T-helper 2 cell (primary cell): Measurements from ENCODE around the gene SNX24.
"Not testable (repeated sequence)": the region's sequence is repeated elsewhere in the genome, so short reads cannot be mapped to it uniquely, and the experiment has no call there.

Source experiments
- DNase-seq, 5 experiments: peaks; one replicate each; pipeline versions ENCODE4 v3.0.0 to v3.0.0-alpha.2; 2012 to 2022

Gene SNX24

DNA sequence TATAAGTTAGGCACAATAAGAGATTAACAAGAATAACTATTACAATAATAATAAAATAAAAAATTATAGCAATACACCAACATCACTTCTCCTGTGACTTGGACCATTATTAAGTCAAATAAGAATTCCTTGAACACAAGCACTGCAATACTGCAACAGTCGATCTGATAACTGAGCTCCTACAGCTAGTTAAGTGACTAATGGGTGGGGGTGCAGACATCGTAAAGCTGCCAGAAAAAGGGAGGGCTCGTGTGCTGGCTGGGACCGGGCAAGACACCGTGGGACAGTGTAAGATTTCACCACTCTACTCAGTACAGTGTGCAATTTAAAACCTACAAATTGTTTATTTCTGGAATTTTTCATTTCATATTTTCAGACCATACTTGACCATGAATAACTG, 78.8 kb downstream of the SNX24 start:
- DNase-seq: no peak

DNA sequence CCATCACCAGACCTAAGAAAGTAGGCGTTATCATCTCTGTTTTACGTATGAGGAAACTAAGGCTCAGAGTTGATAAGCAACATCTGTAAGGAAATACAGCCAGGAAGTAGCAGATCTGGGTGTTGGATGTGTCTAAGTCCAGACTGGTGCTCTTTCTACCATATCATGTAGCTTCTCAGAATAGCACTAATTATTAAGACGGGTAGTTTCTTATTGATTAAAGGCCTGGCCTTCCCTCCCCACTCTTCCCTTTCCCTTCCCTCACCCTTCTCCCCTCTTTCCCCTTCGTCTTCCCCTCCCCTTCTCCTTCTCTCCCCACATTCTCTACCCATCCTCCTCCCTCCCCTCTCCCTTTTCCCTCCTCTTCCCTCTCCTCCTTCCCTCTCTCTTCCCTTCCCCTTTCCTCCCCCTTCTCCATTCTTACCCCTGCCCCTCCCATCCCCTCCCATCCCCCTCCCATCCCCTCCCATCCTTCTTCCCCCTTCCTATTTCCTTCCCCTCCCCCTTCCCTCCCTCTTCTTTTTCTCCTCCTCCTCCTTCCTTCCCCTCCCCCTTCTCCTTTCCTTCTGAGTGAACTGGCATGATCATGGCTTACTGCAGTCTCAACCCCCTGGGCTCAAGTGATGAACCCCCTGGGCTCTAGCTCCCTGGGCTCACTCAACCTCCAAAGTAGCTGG, 79.4 kb downstream of the SNX24 start:
- DNase-seq: no peak

DNA sequence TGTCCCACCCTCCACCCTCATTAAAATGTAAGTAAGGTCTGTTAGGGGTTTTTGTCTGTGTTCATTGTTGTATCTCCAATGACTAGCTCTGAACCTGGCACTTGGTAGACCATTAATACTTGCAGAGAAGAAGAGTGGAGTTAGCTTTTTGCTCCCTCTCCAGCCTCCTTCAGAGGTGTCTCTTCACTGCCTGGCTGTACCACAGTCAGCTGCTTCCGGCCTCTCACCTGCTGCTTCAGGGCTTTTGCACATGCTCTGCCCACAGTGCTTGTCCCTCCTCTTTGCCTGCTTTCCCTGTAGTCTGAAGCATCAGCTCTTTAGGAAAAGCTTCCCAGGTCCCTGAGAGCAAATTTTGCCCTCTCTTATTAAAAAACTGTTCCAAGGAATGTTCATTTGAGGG, 83.6 kb downstream of the SNX24 start:
- no peak for DNase-seq

DNA sequence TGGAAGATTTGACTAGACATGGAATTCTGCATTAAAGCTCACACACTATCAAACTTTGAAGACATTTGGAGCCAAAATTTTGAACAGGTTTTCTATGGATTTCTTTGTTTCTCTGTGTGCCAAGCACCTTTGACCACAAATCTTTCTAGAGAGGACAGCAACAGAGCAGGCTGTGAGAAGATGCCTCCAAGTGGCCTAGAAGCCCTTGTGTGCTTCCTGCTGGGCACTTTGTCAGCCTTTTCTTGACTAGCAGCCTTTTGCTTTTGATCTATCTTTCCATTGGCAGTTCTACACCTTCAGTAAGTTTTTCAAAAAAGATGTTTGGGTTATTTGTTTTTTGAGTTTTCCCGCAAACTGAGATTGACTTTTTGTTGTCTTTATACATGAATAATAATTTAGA, 84.6 kb downstream of the SNX24 start:
- no peak for DNase-seq

DNA sequence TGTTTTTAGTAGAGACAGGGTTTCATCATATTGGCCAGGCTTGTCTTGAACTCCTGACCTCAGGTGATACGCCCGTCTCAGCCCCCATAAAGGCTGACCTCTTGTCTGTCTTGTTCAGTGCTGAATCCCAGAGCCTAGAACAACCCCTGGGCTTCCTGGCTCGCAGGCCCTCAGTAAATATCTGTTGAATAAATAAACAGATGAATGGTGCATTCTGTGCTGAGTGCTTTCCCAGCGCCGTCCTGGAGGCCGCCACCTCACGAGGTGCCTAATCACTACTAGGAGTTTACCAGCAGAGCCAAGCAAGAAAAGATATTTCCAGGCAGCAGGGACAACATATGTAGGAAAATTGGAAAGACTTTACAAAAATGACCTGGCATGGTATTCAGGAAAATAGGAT, 88.5 kb downstream of the SNX24 start:
- no peak for DNase-seq

DNA sequence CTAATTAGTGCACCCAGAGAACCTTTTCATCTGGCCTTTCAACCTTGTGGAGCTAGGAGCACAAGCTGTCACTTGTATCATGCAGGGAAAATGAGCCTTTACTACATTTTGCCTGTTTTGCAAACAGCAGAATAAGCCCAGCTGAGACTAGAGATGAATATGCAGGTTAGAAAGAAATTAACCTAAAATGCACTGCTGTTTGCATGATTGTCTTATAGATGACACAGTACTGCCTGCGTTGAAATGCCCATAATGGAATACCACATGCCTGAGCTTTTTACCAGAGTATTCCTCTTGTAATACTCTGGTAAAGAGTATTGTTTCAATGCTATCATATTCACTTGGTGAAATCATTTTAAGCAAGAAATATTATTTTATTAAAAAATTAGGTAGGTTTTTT, 90.7 kb downstream of the SNX24 start:
- no peak for DNase-seq

DNA sequence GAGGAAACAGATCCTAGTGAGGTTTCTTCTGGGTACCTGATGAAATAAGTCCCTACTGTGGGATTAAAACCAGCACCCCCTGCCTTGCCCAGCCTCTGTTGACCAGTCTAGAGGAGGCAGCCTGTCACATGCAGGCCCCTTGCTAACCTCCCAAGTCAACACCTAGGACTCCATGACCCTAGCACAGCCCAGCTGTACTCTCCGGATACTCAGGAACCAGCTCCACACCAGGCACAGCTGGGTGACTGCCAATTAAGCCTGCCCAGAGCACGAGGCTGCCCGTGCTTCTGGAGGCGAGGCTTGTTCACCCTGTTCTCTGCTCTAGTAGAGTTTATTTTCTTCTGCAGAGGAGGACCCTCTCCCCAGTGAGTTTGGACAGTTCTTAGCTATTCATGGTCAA, 92.5 kb downstream of the SNX24 start:
- DNase-seq: no peak

DNA sequence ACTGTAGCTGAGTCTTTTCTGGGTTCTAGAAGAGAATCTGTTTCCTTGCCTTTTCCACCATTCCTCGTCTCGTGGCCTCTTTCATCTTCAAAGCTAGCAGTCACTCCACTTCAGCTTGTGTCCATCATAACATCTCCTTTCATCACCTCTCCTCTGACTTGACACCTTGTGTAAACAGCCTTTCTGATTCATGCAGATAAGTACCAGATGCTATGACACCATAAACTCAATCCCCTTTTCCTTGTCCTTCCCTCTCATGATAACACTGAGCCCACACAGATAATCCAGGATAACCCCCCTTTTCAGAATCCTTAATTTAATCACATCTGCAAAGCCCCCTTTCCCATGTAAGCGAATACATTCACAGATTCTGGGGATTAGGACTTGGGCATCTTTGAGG, 95.5 kb downstream of the SNX24 start:
- DNase-seq: no peak

DNA sequence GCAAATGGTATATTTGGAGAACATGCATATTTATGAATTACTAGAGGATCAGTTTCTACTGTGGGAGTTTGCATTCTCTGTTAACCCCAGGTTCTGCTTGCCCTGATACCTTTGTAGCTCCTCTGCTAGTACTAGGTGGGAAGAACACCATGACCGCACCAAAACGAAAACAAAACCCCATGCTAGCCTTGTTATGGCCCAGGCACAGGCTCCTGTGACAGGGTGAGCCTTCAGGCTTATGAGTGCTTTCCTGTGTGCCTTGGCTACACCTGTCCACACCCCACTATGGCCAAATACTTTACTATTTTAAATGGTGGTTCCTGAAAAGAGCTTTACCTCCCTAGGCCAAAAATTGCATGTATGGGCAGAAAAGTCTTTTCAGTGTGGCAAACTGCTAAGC, 96.3 kb downstream of the SNX24 start:
- no peak for DNase-seq

DNA sequence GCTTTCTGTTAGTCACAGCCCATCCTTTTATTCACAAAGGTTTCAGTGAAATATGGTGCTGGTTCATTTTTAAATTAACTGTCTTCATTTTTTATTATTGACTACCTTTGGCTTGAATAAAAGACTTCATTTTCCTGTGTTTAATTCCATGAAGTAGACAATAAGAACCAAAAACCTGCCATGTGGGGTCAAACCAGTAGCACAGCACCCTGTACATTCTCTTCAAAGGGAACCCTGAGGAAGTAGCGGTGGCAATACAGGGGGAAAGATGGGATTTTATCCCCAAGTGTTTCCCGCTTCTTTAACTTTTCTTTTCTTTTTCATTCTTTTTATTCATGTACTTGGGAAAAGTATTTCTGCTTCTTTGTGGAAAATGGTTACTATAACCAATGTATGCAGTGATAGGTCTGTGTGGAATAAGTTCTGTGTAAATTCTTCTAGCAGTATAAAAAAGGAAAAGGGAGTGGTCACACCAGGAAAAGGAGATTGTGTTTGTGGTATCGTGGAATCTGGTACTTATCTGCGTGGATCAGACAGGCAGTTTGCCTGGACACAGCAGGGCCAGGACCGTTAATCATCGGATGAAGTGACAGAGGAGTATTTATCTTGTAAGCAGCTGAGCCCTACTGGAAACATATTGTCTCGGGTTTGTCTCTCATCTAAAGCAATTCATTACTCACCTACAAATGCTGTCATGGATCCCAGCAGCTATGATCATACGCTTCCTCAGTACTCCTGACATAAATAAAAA, 96.9 kb downstream of the SNX24 start:
- no peak for DNase-seq

DNA sequence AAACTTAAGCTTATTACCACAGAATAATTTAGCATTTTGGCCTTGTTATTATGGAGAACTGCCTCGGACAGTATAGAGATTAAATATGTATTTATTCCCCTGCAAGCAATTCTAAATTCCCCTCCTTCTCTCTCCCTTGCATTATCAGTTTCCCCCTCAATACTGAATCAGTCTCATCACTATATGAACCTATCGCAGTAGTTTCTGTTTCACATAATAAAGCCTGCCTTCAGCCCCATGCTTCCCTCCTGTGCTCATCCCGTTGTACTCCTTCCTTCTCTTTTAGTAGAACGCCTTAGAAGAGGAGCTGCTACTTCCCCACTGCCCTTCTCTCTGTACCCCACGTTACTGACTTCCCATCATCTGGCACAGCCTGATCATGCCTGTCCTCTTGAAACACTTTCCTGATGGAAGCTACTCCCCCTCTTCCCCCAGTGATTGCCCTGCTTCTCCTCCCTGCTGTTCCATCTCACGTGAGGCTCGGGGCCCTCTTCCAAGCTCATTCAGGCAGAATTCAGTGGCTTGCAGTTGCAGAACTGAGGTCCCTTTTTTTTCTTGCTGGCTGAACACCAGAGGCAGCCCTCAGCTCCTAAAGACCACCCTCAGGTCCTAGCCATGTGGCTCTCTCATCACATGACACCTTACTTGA, 97.8 kb downstream of the SNX24 start:
- DNase-seq: no peak

DNA sequence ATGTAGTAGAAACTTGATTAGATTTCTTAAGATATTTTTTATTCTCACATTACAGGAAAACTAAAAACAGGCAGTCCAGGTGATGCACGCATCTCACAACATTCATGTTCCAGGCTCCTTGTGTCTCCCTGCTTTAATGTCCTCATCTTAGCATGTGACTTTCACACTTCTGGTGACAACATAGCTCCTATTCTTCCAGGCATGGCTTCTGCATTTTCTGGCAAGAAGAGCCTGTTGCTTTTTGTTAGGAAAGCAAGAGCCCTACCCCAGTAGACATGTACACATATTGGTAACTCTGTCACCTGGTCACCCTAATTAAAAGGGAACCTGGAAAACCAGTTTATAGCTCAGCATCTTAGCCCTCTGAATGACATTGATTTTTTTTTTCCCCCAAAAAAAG, 98.6 kb downstream of the SNX24 start:
- no peak for DNase-seq

DNA sequence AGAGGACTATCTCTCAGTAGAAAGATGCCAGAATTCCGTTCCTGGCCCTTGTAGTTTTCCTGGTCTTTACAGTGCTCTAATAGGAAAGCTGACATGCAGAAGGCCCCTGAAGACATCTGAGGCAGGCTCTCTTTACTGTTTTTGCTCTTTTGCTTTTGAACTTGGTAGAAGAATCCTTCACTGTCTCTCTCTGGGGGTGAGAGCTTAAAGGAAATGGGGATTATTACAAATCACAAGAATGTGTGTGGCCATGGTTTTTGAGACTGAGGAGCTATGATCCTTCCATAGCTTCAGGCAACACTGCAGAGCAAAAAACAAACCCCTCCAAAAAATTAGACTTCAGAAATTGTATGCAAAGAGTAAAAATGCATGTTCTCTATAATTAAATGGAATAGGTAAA, 102.0 kb downstream of the SNX24 start:
- no peak for DNase-seq

DNA sequence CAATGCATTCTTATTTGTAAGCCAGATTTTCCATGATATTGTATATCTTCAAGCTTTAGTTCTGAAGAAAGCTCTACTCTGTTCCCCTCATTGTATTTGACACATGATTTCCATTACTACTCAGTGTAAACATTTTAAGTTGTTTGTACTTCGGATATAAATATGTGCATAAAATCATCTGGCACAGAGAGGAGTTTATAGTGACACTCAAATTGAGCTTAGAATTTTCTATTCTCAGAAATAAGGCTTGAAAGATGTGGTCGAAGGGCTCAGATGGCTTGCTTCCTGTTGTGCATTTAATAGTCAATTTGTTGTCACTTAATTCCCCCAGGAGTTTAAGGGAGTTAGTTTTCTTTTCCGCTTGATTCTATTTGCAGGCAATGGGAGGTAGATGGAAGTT, 102.4 kb downstream of the SNX24 start:
- DNase-seq: no peak

DNA sequence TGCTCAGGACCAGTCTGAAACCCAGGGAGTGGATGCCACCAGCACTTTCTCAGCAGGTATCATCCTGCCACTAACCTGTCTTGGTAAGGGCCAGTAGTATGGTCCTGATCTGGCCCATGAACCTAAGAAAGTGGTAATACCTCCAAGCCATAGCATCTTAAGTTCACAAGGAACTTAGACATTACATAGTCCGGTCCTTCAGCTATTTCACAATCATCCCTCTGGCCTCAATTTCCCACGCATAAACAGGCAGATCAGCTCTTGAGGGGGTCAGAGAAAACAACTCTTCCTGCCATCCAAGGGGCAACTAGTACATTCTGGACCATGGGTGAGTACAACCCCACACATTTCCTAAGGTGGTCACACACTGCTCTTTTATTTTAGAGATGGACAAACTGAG, 102.9 kb downstream of the SNX24 start:
- DNase-seq: no peak

DNA sequence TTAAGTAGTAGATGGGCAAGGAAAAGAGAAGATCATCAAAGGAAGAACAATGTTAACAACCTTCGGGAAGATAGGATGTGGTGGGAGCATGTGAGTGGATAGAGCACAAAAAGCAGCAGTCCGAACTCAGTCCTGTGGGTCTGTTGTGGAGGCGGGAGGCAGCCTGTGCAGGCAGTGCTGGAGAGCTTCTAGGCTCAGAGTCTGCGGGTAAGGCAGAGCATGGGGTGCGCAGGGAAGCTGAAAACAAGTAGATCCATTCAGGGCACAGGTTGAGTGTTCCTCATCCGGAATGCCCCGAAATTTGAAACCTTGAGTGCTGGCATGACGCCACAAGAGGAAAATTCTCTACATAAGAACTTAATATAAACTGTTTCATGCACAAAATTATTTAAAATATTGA, 106.2 kb downstream of the SNX24 start:
- no peak for DNase-seq

DNA sequence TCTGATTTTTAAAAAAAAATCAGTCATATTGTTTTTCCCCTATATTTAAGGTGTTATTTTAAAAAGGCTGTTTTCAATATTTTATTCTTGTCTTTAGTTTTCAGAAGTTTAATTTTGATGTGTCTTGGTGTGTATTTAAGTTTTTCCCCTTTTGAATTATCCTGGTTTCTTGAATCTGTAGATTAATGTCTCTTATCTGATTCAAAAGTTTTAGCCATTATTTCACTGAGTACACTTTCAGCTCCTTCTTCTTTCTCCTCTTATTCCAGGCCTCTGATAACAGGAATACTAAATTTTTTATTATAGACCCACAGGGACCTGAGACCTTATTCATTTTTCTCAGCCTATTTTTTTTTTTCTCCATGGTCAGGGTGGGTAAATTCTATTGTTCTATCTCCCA, 109.3 kb downstream of the SNX24 start:
- no peak for DNase-seq

DNA sequence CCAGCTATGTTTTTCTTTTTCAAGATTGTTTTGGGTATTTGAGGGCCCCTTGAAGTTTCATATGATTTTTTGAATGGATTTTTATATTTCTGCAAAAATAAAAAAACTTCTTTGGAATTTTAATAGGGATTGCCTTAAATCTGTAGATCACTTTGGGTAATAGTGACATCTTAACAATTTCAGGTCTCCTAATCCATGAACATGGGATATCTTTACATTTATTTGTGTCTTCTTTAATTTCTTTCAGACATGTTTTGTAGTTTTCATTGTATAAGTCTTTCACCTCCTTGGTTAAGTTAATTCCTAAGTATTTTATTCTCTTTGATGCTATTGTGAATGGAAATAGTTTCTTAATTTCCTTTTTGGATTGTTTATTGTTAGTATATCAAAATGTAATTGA, 112.0 kb downstream of the SNX24 start:
- DNase-seq: no peak

DNA sequence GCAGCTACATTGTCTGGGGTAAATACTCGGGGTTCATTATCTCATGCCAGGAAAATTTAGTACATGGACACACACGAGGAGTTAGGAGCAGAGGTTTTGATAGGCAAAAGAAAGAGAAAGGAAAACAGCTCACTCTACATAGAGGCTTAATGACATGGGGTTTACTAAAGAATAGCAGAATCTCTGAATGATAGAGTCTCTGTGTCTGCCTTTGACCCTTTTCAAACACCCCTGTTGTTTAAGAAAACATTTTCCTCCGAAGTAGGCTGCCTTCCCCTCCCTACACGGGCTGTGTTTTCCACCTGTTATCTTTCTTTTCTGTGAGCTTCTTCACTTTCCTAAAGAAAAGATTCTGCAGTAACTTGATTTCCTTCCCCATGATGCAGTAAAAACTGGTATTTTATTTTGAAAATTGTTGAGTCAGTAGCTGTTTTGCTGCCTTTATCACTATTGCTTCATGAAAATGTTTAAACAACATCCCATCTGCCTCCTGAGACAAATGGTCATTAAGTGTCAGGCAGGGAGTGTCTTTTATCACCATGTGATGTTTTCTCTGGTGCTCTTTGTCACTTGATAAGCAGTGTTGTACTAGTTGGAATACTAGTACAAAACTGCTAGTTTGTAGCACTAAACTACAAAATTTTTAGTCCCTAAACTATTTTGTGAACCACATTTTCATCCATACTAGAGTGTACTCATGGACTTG, 114.5 kb downstream of the SNX24 start:
- DNase-seq: no peak

DNA sequence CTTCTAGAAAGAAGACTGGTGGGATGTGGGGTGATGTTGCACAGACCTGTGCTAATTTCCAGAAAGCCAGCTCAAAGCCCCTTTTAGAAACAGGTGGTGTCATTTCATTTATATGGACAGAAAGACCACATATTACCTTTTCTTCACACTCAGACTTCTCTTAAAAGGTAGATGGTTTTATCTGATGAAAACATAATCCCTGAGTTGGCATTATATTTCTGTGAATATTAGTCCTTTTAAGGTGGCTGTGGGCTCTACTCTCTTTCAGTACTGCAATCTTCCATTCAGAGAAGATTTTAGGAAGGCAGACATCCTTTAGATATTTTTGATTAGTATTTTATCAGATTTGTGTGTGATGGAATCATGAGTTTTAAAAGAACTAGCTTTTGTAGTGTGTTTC, 117.9 kb downstream of the SNX24 start:
- DNase-seq: no peak

DNA sequence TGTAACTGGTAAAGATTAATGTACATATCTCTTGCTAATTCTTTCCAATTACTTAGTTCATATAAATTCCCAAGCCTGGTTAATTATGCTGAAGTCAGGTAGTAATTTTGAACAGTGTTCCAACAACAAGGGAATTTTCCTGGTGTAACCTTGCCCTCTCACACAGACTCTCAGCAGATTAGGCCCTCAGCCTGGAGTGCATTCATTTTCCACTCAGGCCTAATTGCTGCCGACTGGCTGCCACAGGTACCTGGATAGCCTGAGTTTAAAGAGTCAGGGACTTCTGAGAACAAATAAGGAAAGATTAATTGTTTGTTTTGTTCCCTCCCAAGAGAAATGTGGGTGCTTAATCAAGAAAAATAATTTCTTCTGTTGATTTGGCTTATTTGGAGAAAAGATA, 119.7 kb downstream of the SNX24 start:
- no peak for DNase-seq

DNA sequence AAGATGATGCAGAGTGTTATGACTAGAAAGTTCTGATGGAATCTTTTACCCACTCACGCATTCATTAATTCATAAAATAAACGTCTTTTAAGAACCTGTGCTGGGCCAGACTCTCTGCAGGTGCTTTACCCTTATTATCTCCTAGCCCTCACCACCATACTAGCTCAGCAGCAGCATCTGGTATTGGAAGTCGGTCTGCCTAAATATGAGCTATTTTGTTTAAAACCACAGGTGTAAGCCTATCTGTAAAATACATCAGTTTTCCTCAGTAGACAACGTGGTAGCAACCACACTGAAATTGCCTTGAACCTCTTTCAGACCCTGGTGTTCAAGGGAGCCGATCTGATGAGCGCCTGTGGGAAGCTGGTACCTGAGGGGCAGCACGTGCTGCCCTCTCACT, 121.7 kb downstream of the SNX24 start:
- DNase-seq: no peak

DNA sequence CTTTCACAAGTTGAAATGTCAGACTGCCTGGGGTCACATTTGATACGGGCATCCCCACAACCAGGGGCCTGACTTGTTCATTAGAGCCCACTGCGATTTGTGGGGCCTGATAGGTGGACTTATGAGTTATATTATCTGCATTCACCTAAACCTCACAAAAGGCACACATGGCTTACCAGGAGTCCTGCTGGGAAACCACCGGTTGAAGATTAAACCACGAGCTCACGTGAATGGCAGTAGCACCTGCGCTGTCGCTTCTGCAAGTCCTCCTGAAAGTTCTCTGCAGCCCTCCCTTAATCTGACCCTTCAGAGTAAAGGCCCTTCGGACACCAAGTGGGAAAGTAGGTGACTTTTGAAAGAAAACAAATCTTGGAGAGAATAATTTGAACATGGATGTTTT, 122.2 kb downstream of the SNX24 start:
- DNase-seq: no peak

DNA sequence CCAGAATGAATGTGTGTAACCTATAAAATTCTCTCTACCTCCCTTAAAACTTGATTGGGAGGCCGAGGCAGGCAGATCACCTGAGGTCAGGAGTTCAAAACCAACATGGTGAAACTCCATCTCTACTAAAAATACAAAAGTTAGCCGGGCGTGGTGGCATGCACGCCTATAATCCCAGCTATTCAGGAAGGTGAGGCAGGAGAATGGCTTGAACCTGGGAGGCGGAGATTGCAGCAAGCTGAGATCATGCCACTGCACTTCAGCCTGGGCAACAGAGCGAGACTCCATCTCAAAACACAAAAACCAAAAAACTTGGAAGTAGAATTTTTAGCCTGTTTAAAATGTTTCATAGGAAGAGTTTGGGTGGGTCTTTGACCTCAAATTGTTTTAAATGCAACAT, 122.6 kb downstream of the SNX24 start:
- DNase-seq: not testable (repeated sequence)
